ENCODE results near the gene SBF2.

Gene SBF2

DNA sequence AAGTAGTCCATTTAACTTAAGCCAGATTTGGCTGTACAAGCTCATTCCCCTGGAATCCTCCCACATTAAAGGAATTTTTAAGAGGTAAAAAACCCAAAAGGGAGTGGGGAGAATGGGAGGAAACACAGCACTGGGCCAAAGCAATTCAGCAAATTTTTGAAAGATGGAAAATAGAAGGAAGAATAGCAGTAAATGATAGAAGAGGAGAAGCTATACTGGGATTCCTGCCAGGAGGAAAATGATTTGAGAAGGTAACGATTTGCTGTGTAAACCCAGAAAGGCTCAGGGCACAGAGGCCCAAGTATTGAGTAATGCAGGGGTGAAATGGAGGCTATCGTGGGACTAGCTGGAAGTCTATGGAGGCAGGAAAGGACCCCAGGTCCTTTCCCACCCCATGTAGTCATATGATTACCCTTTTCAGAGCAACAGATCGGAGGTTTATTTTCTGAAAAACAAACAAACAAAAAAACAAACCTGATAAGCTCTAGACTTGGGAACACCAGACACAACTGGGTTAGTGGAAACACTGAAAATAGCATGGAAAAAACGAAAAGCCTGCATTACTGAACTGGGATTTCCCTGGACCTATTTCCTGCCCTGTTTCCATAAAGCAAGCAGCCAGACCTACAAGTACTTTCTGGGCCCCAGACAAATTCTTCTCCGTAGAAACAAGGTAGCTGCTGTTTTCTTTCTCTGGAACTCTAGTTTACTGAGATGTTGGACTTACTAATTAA lies 490.2 kb downstream of the SBF2 start:
- TF ChIP-seq TAF1 (IDR thresholded peaks at IDR 0.05; ENCODE audit: low read depth, low read length) (no peak), POLR2AphosphoS5 (IDR thresholded peaks at IDR 0.05; ENCODE audit: low read depth, low read length) (no peak), PAX5 (IDR thresholded peaks at IDR 0.05; ENCODE audit: insufficient read depth, low read length, severe bottlenecking) (no peak), POLR2A (IDR thresholded peaks at IDR 0.05; ENCODE audit: low read depth, low read length) (no peak), POU2F2 (IDR thresholded peaks at IDR 0.05; ENCODE audit: low read depth, low read length) (no peak), SPI1 (IDR thresholded peaks at IDR 0.05; ENCODE audit: low read depth, low read length) (no peak)
- DNase-seq (ENCODE audit: insufficient read length, low spot score), result no peak
- FAIRE-seq, result no peak

- DNase-seq (ENCODE audit: insufficient read length, low spot score), result no peak
- TF ChIP-seq POU2F2 (IDR thresholded peaks at IDR 0.05; ENCODE audit: low read depth, low read length) (no peak), SPI1 (IDR thresholded peaks at IDR 0.05; ENCODE audit: low read depth, low read length) (no peak), TAF1 (IDR thresholded peaks at IDR 0.05; ENCODE audit: low read depth, low read length) (no peak), PAX5 (IDR thresholded peaks at IDR 0.05; ENCODE audit: insufficient read depth, low read length, severe bottlenecking) (no peak), POLR2AphosphoS5 (IDR thresholded peaks at IDR 0.05; ENCODE audit: low read depth, low read length) (no peak), POLR2A (IDR thresholded peaks at IDR 0.05; ENCODE audit: low read depth, low read length) (no peak)
- no peak for FAIRE-seq
Observed at GRCh38 chr11:9802291-9802861, 491.6 kb downstream of the SBF2 start.

DNA sequence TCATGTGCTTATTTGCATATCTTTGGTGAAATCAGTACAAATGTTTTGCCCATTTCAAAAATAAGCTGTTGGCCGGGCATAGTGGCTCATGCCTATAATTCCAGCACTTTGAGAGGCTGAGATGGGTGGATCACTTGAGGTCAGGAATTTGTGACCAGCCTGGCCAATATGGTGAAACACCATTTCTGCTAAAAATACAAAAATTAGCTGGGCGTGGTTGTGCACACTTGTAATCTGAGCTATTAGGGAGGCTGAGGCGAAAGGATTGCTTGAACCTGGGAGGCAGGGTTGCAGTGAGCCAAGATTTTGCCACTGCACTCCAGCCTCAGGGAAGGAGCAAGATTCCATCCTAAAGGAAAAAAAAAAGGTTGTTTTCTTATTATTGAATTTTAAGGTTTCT lies 494.1 kb downstream of the SBF2 start:
- no peak for FAIRE-seq
- no peak for TF ChIP-seq POLR2AphosphoS5 (IDR thresholded peaks at IDR 0.05; ENCODE audit: low read depth, low read length)
- no peak for TF ChIP-seq PAX5 (IDR thresholded peaks at IDR 0.05; ENCODE audit: insufficient read depth, low read length, severe bottlenecking)
- TF ChIP-seq POU2F2 (IDR thresholded peaks at IDR 0.05; ENCODE audit: low read depth, low read length), result no peak
- no peak for TF ChIP-seq SPI1 (IDR thresholded peaks at IDR 0.05; ENCODE audit: low read depth, low read length)
- TF ChIP-seq POLR2A (IDR thresholded peaks at IDR 0.05; ENCODE audit: low read depth, low read length), result no peak
- TF ChIP-seq TAF1 (IDR thresholded peaks at IDR 0.05; ENCODE audit: low read depth, low read length), result no peak
- no peak for DNase-seq (ENCODE audit: insufficient read length, low spot score)

DNA sequence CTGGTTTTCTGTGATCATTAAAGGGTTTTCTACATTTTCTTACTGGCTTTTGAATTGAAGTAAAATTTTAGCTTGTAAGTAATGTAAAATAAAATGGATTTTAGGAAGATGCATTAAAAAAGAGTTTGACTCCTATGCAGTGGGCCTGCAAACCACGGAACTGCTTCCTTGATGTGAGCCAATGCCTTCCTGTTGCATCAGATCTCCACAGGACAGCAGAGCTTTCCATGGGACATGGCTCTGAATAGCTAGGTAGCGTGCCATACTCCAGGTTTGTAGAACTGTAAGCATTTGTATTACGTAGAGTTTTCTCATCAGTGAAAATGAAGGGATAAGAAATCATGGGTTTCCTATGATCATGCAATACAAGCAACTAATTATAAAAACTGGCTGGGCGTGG lies 496.7 kb downstream of the SBF2 start:
- no peak for DNase-seq (ENCODE audit: insufficient read length, low spot score)
- FAIRE-seq, result no peak
- no peak for TF ChIP-seq TAF1 (IDR thresholded peaks at IDR 0.05; ENCODE audit: low read depth, low read length)
- no peak for TF ChIP-seq SPI1 (IDR thresholded peaks at IDR 0.05; ENCODE audit: low read depth, low read length)

DNA sequence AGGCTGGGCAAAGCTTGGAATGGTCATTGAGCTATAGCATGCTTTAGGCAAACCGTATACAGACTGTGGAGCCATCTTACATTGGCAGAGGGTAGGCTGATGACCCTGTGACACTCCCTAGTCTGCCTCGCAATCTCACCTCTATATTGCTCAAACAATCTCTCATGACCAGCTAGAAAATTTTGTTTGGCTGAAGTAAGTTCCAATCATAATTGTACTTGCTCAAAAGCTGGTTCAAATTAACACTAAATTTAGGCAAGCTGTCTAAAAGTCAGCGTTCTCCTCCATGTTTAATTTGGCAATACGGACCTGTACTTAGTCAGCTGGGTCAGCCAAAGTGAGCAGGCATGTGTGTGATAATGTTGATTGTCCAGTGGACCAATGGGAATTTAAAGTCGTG lies 497.2 kb downstream of the SBF2 start:
- no peak for DNase-seq (ENCODE audit: insufficient read length, low spot score)
- no peak for TF ChIP-seq POLR2A (IDR thresholded peaks at IDR 0.05; ENCODE audit: low read depth, low read length)
- TF ChIP-seq PAX5 (IDR thresholded peaks at IDR 0.05; ENCODE audit: insufficient read depth, low read length, severe bottlenecking), result no peak
- no peak for TF ChIP-seq TAF1 (IDR thresholded peaks at IDR 0.05; ENCODE audit: low read depth, low read length)
- no peak for TF ChIP-seq SPI1 (IDR thresholded peaks at IDR 0.05; ENCODE audit: low read depth, low read length)
- TF ChIP-seq POLR2AphosphoS5 (IDR thresholded peaks at IDR 0.05; ENCODE audit: low read depth, low read length), result no peak
- no peak for TF ChIP-seq POU2F2 (IDR thresholded peaks at IDR 0.05; ENCODE audit: low read depth, low read length)

DNA sequence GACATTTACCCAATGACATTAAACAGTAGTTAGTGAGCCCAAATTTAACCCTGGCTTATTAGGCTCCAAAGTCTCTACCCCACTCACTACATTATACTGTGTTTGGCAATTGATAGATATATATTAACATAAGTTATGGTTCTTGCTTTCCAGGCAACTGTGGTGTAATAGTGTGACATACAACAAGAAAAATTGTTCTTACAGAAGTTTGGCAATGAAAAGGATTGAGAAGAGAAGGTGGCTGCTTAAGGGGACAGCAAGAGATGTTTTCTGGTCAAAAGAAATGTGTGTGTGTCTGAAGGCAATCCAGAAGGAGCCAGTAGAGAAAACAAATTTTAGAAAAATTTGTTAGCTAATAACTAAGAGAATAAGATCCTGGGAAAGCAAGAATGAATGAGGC lies 497.8 kb downstream of the SBF2 start:
- TF ChIP-seq POLR2A (IDR thresholded peaks at IDR 0.05; ENCODE audit: low read depth, low read length), result no peak
- TF ChIP-seq PAX5 (IDR thresholded peaks at IDR 0.05; ENCODE audit: insufficient read depth, low read length, severe bottlenecking), result no peak
- no peak for TF ChIP-seq SPI1 (IDR thresholded peaks at IDR 0.05; ENCODE audit: low read depth, low read length)
- TF ChIP-seq POLR2AphosphoS5 (IDR thresholded peaks at IDR 0.05; ENCODE audit: low read depth, low read length), result no peak
- TF ChIP-seq POU2F2 (IDR thresholded peaks at IDR 0.05; ENCODE audit: low read depth, low read length), result no peak
- TF ChIP-seq TAF1 (IDR thresholded peaks at IDR 0.05; ENCODE audit: low read depth, low read length), result no peak
- DNase-seq (ENCODE audit: insufficient read length, low spot score), result no peak
- no peak for FAIRE-seq

More for the DNA sequence above, 497.2 kb downstream of the SBF2 start:
- no peak for FAIRE-seq

GRCh38 chr11:9790703-9791102 lies 503.3 kb downstream of the SBF2 start:
- TF ChIP-seq POLR2AphosphoS5 (IDR thresholded peaks at IDR 0.05; ENCODE audit: low read depth, low read length), result no peak
- no peak for TF ChIP-seq POU2F2 (IDR thresholded peaks at IDR 0.05; ENCODE audit: low read depth, low read length)
- no peak for TF ChIP-seq SPI1 (IDR thresholded peaks at IDR 0.05; ENCODE audit: low read depth, low read length)
- no peak for TF ChIP-seq PAX5 (IDR thresholded peaks at IDR 0.05; ENCODE audit: insufficient read depth, low read length, severe bottlenecking)
- no peak for TF ChIP-seq POLR2A (IDR thresholded peaks at IDR 0.05; ENCODE audit: low read depth, low read length)
- no peak for TF ChIP-seq TAF1 (IDR thresholded peaks at IDR 0.05; ENCODE audit: low read depth, low read length)
- DNase-seq (ENCODE audit: insufficient read length, low spot score) (no peak), FAIRE-seq (no peak)

DNA sequence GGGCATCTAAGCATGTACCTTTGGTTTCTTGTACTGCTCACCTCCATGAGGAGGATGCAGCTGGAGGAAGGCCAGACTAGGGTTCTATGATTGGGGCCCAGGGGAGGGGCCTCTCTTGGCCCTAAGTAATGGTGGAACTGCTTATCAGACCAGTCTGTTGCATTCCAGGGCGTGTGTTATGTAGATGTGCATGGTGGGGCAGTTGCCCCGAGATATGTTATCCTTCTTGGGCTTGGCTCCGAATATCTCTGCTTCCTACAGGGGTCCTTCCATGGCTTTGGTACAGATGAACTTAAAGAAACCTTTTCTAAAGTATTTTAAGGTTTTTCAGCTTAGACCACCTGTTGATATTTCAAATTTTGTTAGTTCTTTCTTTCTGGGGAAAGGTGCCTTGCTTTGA lies 504.1 kb downstream of the SBF2 start:
- no peak for FAIRE-seq
- DNase-seq (ENCODE audit: insufficient read length, low spot score), result no peak
- TF ChIP-seq POLR2A (IDR thresholded peaks at IDR 0.05; ENCODE audit: low read depth, low read length), result no peak
- no peak for TF ChIP-seq SPI1 (IDR thresholded peaks at IDR 0.05; ENCODE audit: low read depth, low read length)
- no peak for TF ChIP-seq POU2F2 (IDR thresholded peaks at IDR 0.05; ENCODE audit: low read depth, low read length)
- TF ChIP-seq PAX5 (IDR thresholded peaks at IDR 0.05; ENCODE audit: insufficient read depth, low read length, severe bottlenecking), result no peak
- TF ChIP-seq POLR2AphosphoS5 (IDR thresholded peaks at IDR 0.05; ENCODE audit: low read depth, low read length), result no peak
- no peak for TF ChIP-seq TAF1 (IDR thresholded peaks at IDR 0.05; ENCODE audit: low read depth, low read length)

DNA sequence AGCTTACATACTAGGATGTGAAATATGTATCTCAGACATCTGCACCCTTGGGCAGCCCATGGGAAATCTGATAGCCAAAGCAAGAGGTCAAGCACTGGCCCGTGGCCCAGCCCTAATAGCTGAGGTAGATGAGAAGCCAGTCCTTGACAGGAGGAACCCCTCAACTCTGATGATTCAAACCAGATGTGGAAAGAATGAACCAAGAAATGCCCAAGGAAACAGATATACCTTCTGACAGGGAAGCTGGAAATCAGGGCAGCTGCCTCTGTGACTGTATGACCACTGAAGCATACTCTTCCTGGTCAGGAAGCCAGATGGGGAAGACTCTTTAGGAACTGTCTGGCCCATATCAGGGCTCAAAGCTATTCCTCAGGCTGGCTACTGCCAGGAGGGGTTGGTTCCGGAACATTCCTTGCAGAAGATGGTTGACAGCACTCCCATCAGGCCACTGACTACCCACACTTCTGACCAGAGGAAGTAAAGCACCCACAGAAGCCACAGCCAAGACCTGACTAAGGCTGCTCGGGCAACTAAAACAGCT lies 506.0 kb downstream of the SBF2 start:
- TF ChIP-seq SPI1 (IDR thresholded peaks at IDR 0.05; ENCODE audit: low read depth, low read length) (no peak), TAF1 (IDR thresholded peaks at IDR 0.05; ENCODE audit: low read depth, low read length) (no peak), POU2F2 (IDR thresholded peaks at IDR 0.05; ENCODE audit: low read depth, low read length) (no peak), POLR2A (IDR thresholded peaks at IDR 0.05; ENCODE audit: low read depth, low read length) (no peak), PAX5 (IDR thresholded peaks at IDR 0.05; ENCODE audit: insufficient read depth, low read length, severe bottlenecking) (no peak), POLR2AphosphoS5 (IDR thresholded peaks at IDR 0.05; ENCODE audit: low read depth, low read length) (no peak)
- no peak for DNase-seq (ENCODE audit: insufficient read length, low spot score)
- FAIRE-seq, result no peak
